ENCODE data around the gene MSGN1. TPM values are rescaled to one million over a fixed set of nuclear protein-coding genes. Genes with fewer than 3 reads are reported as not detected.

Gene MSGN1
- total and polyA plus RNA-seq, 9 donors = not detected

DNA sequence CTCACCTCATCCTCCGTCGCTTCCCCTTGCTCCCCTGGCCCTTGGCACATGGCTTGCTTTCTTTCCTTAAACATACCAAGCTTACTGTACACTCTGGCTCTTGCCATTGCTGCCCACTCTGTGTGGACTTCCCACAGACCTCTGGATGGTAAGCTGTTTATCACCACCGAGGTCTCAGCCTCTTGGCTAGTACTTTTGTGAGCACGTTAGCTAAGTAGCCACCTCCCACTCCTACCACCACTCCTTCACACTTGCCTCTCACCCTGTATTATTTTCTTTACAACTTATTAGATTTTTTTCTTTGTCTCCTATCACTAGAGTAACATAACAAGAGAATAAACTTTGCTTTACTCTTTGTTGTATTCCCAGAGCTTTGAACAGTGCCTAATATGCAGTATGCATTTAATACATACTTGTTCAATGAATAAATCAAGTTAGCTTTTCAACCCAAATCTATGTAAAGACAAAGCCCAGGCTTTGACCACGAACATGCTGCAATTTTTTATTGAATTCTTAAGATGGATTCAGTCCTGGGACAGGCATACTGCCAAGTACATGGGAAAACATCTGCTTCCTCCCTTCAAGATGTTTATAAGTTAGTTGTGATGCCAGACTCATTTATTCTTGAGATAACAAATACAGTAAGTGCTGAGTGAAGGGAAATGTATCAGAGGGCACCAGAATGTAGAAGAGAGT is 25.0 kb upstream of the MSGN1 start:
- Histone ChIP-seq H3K9me3 (no peaks in the 10 kb centered on the region), H3K36me3 (no peaks in the 10 kb centered on the region), H3K27ac (no peak overlapping the region), H3K4me1 (ENCODE audit: insufficient read depth) (peaks cover 2% of the 10 kb centered on the region), H3K27me3 (no peaks in the 10 kb centered on the region), H3K4me3 (no peak overlapping the region)
- intact Hi-C loops (cut with DNase I) = no loop called here
- TF ChIP-seq POLR2A (IDR thresholded peaks at IDR 0.05) (no peak), EP300 (IDR thresholded peaks at IDR 0.05) (no peak)
- TF ChIP-seq, protein P1, sequence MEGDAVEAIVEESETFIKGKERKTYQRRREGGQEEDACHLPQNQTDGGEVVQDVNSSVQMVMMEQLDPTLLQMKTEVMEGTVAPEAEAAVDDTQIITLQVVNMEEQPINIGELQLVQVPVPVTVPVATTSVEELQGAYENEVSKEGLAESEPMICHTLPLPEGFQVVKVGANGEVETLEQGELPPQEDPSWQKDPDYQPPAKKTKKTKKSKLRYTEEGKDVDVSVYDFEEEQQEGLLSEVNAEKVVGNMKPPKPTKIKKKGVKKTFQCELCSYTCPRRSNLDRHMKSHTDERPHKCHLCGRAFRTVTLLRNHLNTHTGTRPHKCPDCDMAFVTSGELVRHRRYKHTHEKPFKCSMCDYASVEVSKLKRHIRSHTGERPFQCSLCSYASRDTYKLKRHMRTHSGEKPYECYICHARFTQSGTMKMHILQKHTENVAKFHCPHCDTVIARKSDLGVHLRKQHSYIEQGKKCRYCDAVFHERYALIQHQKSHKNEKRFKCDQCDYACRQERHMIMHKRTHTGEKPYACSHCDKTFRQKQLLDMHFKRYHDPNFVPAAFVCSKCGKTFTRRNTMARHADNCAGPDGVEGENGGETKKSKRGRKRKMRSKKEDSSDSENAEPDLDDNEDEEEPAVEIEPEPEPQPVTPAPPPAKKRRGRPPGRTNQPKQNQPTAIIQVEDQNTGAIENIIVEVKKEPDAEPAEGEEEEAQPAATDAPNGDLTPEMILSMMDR (IDR thresholded peaks at IDR 0.05) = no peak
- DNase-seq = no peak
- 28 to 29% (median 29%) methylated on average over 5 of the region's 5 CpGs for whole genome bisulfite sequencing, 3 donors

DNA sequence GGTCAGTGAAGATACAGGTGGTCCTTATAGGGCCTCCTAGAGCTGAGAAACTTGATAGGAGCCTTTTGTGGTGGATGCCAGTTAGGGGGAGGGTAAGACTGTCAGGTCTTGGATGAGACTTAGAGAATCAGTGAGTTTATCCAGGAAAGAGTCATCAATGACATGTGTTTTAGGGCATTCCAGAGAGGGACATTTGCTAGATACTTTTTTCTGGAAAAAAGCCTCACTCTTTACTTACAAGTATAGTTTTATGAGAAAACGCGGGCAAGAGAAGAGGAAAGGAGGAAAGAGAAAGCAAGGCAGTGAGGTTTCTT is 24.5 kb upstream of the MSGN1 start:
- peaks cover 2% of the 10 kb centered on the region for H3K4me1 ChIP-seq (ENCODE audit: insufficient read depth)
- TF ChIP-seq, protein P1 (IDR thresholded peaks at IDR 0.05) = no peak
- TF ChIP-seq EP300 (IDR thresholded peaks at IDR 0.05) = no peak
- no peak for TF ChIP-seq POLR2A (IDR thresholded peaks at IDR 0.05)
- no peak for DNase-seq
- no peak overlapping the region for H3K4me3 ChIP-seq
- H3K27ac ChIP-seq = no peak overlapping the region
- no peaks in the 10 kb centered on the region for H3K9me3 ChIP-seq
- intact Hi-C loops (cut with DNase I) = no loop called here
- H3K36me3 ChIP-seq = no peaks in the 10 kb centered on the region
- WGBS, 3 donors = 62 to 87% (median 81%) methylated on average over 2 of the region's 2 CpGs
- H3K27me3 ChIP-seq = no peaks in the 10 kb centered on the region

DNA sequence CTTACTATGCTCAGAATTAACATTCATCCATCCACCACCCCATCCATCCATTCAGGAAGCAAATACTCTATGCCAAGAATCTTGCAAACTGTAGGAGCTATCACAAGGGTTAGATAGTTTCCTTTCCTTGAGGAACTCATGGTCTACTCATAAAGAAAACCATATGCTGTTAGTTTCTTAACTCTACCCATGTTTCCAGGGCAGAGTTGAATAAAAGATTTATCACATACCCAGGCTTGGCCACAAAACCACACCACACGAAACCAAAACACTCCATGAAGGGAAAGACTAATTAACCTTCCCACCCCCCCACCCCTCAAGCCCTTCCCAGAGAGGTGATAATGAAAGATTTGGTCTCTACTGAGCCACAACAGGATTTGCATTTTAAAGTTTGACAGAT is 23.7 kb upstream of the MSGN1 start:
- Histone ChIP-seq H3K27ac (no peak overlapping the region), H3K4me1 (ENCODE audit: insufficient read depth) (peaks cover 2% of the 10 kb centered on the region), H3K27me3 (no peaks in the 10 kb centered on the region), H3K9me3 (no peaks in the 10 kb centered on the region), H3K4me3 (no peak overlapping the region), H3K36me3 (no peaks in the 10 kb centered on the region)
- no peak for TF ChIP-seq EP300 (IDR thresholded peaks at IDR 0.05)
- TF ChIP-seq, protein P1 (IDR thresholded peaks at IDR 0.05) = no peak
- no peak for TF ChIP-seq POLR2A (IDR thresholded peaks at IDR 0.05)
- no peak for DNase-seq
- intact Hi-C loops (cut with DNase I) = no loop called here
- 0 to 60% (median 41%) methylated on average over 1 of the region's 1 CpG for WGBS, 3 donors

DNA sequence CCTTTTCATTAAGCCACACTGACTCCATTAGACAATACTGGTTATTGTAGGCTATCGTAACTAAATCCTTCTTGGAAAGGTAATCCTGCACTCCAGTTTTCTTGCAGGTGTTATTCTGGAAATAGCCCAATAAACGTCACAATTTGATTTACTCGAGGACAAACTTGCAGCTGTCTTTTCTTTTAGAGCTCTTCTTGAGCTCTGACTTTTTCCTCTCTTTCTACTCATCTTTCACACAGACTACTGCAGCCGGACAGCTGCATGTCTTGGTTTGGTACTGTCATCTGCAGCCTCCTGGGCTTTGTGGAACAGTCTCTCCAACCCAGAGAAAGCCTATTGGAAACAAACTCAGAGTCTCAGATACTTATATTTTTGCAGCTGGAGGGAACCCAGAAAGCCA is 23.0 kb upstream of the MSGN1 start:
- no peaks in the 10 kb centered on the region for H3K27me3 ChIP-seq
- peaks cover 2% of the 10 kb centered on the region for H3K4me1 ChIP-seq (ENCODE audit: insufficient read depth)
- H3K4me3 ChIP-seq = no peak overlapping the region
- H3K36me3 ChIP-seq = no peaks in the 10 kb centered on the region
- no peak overlapping the region for H3K27ac ChIP-seq
- no peak for TF ChIP-seq POLR2A (IDR thresholded peaks at IDR 0.05)
- no peak for TF ChIP-seq EP300 (IDR thresholded peaks at IDR 0.05)
- 42 to 50% (median 48%) methylated on average over 4 of the region's 4 CpGs for WGBS, 3 donors
- intact Hi-C loops (cut with DNase I) = no loop called here
- DNase-seq = no peak
- H3K9me3 ChIP-seq = no peaks in the 10 kb centered on the region

DNA sequence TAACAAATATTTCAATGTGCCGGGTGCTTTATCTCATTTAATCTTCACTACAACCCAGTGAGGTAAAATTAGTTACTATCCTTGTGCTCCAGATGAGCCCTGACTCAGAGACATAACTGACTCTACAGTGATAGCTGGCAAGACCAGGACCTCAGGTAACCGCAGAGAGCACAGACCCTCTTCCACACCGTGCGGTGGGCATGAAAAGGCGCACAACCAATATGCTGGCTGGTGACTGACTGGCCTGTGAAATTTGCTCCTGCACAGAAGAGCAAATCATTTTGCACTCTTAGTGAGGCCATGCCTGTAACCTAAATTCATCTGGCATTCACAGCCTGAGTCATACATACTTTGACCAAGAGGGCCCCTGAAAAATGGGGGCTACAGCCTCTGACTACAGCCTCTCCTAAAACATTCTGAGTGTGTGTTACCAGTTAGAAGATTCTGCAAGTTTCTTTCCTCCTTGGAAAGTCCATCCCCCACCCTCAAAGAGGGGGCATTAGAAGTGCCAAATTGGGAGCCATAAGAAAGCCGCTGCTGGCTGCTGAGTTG is 22.4 kb upstream of the MSGN1 start:
- 76 to 84% (median 77%) methylated on average over 6 of the region's 6 CpGs for WGBS, 3 donors
- Histone ChIP-seq H3K27me3 (no peaks in the 10 kb centered on the region), H3K27ac (no peak overlapping the region), H3K36me3 (no peaks in the 10 kb centered on the region), H3K9me3 (no peaks in the 10 kb centered on the region), H3K4me1 (ENCODE audit: insufficient read depth) (peaks cover 2% of the 10 kb centered on the region), H3K4me3 (no peak overlapping the region)
- DNase-seq = no peak
- no peak for TF ChIP-seq POLR2A (IDR thresholded peaks at IDR 0.05)
- TF ChIP-seq, protein P1 (IDR thresholded peaks at IDR 0.05) = no peak
- TF ChIP-seq EP300 (IDR thresholded peaks at IDR 0.05) = no peak
- intact Hi-C loops (cut with DNase I) = no loop called here

All from ovary (tissue), 9 donors.